D721Med (cell line): ENCODE measurements around the gene TMEM61.

Experiments
- DNase-seq: peaks from one replicate; pipeline ENCODE4 v3.0.0; 2011; ENCODE audit warnings: low spot score; ENCODE audit not compliant: insufficient read length
- FAIRE-seq: peaks from 2 replicates; lab custom pipeline; 2011; peaks lifted over from hg19 to GRCh38; lab: Jason Lieb, UNC
- TF ChIP-seq, protein P1 (sequence below): IDR thresholded peaks from 2 replicates; pipeline ENCODE4 v1.5.1; 2012; ENCODE audit warnings: mild to moderate bottlenecking, control low read depth; ENCODE audit not compliant: insufficient read depth; ENCODE audit errors: missing control alignments

Gene TMEM61

DNA sequence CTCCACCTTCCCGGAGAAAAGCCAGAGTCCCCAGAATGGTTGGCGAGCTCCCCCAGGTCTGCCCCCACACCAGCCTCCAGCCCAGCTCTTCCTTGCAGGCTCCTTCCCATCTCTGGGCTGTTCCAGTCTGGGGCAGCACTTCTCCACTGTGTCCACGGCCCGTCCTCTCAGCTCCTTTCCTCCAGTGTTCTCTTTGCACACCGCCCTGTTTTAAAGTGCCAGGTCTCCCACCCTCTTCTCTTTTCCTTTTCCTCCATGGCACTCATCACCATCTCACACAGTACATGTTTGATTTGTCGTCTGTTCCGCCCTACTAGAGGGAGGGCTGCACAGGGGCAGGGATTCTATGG, 52.8 kb downstream of the TMEM61 start:
- FAIRE-seq (no peak), DNase-seq (no peak)
- TF ChIP-seq, protein P1, sequence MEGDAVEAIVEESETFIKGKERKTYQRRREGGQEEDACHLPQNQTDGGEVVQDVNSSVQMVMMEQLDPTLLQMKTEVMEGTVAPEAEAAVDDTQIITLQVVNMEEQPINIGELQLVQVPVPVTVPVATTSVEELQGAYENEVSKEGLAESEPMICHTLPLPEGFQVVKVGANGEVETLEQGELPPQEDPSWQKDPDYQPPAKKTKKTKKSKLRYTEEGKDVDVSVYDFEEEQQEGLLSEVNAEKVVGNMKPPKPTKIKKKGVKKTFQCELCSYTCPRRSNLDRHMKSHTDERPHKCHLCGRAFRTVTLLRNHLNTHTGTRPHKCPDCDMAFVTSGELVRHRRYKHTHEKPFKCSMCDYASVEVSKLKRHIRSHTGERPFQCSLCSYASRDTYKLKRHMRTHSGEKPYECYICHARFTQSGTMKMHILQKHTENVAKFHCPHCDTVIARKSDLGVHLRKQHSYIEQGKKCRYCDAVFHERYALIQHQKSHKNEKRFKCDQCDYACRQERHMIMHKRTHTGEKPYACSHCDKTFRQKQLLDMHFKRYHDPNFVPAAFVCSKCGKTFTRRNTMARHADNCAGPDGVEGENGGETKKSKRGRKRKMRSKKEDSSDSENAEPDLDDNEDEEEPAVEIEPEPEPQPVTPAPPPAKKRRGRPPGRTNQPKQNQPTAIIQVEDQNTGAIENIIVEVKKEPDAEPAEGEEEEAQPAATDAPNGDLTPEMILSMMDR, result no peak

DNA sequence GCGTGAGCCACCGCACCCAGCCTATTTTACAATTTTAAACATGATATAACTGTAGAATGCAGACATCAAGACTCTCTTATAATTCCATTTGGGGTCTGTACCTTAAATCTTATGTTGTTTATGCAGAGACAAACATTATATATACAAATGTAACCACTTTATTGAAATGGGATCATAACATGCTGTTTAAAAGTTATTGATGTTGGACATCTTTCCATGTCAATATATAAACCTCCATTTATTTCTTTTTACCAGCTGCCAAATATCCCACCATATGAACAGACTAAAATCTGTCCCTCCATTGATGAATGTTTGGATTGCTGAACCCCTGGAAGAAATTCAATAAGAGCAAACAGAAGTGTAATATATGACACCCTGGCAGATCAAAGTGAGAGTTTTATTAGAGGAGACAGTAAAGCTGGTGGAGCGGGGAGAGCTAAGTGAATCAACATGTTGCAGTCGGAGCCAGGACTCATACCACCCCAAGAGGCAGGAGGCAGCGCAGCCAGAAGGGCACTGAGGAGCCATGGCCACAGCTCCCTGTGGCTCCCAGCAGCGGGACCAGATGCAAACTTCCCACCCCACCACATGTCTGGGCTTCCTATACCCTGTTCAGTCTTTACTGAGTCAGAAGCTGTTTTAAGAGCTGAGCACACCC, 54.2 kb downstream of the TMEM61 start:
- FAIRE-seq, result no peak

DNA sequence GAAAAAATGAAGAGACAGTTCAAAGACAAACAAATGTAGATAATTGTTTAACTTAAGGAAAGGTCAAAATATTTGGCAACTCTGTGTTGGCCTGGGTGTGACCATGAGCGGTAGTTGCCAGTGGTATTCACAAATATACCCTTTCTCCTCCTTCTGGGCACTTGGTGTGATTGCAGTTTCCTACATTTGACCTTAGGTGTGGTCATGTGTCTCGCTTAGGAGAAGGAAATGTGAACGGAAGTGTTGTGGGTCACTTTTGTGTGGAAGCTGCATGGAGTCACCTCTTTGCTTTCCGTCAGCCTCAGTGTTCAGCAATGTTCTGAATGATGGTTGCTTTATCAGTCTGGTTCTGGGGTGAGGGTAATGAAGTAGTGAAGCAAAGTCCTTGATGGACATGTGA, 55.5 kb downstream of the TMEM61 start:
- no peak for FAIRE-seq
- no peak for DNase-seq
- TF ChIP-seq, protein P1, result no peak

More for the DNA sequence above, 54.2 kb downstream of the TMEM61 start:
- TF ChIP-seq, protein P1, result no peak
- no peak for DNase-seq

DNA sequence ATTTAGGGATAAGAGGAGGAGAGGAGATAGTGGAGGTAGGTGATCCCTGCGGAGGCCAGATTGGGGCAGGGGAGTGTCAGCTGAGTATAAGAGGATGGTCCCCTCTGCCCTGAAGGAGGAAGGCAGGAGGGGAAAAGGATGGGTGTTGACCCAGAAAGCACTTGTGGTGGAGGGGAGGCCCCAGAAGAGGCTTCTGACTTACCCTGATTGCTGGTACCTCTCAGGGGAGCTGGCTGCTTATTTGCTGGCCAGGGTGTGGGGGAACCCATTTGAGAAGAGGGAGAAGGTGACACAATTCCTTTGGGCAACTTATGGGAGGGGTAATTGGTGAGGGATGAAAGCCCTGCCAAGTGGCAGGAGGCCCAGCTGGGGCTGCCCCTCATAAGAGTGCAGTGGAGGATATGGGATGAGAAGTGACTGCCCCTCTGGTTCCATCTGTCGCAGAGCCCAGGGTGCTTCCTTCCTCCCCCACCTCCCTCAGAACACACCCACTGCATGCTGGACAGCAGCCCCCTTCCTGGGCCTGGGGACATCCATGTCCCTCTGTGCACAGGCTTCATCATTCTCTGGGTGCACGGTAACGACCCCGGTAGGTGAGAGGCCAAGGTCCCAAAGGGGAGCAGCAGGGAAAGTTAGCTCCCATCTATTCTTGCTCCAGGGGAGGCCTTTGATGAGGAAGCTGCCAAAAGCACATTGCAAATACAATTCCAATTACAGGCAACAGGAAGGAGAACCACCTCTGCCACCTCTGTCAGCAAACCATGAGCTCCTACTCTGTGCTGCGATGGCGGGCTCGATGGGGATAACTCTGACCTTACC, 57.5 kb downstream of the TMEM61 start:
- FAIRE-seq (no peak), DNase-seq (no peak)
- TF ChIP-seq, protein P1, result no peak

DNA sequence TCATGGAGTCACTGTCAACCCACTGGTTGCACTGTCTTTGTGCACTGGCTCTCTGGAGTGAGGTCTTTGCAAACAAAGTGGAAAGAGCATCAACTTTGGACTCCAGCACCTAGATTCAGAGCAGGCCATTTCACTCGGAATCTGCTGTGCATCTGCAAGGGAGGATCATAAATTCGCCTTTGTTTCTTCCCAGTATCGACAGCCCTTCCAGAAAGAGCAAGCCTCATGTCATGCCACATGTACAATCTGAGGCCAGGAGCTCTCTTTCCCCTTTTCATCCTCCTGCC, 58.1 kb downstream of the TMEM61 start:
- FAIRE-seq, result no peak
- DNase-seq, result no peak
- TF ChIP-seq, protein P1, result no peak

DNA sequence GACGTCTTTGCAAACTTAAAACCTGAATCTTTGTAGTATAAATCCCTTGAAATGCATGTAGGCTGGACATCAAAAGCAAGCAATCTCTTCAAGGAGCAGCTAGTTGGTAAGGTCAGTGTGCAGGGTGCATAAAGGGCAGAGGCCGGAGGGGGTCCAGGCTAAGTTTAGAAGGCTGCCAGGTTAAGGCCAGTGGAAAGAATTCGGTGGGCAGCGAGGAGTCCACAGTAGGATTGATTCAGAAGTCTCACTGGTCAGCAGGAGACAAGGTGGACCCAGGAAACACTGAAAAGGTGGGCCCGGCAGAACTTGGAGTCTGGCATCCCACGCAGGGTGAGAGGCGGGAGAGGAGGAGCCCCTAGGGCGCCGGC, 58.5 kb downstream of the TMEM61 start:
- TF ChIP-seq, protein P1, result no peak
- FAIRE-seq, result no peak
- DNase-seq, result no peak
